LNCaP clone FGC (cell line): Measurements from ENCODE around the gene ICAM3.

Source experiments
- DNase-seq: peaks from one replicate; pipeline ENCODE4 v3.0.0-alpha.2; 2011; ENCODE audit warnings: low read depth
- H3K4me3 ChIP-seq: 2 replicates; pipeline ENCODE4 v1.5.1; 2011; ENCODE audit warnings: mild to moderate bottlenecking, low read depth, low read length, control low read depth
- TF ChIP-seq, protein P1 (sequence below): IDR thresholded peaks from 2 replicates; pipeline ENCODE4 v1.5.1; 2012; ENCODE audit warnings: mild to moderate bottlenecking; ENCODE audit not compliant: control insufficient read depth, insufficient read depth; ENCODE audit errors: extremely low read depth

ICAM3 gene

DNA sequence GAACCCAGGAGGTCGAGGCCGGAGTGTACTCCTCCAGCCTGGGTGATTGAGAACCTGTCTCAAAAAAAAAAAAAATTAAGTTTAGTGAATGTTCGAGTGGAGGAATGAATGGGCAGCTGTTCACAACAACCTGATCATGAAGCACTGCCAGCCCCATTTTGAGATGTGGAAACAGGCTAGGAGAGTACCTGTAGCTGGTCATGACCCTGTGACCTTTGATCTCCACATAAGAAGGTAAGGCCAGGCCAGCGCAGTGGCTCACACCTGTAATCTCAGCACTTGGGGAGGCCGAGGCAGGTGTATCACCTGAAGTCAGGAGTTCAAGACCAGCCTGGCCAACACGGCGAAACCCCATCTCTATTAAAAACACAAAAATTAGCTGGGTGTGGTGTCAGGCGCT is 13.7 kb downstream of the ICAM3 start:
- DNase-seq = no peak
- TF ChIP-seq, protein P1, sequence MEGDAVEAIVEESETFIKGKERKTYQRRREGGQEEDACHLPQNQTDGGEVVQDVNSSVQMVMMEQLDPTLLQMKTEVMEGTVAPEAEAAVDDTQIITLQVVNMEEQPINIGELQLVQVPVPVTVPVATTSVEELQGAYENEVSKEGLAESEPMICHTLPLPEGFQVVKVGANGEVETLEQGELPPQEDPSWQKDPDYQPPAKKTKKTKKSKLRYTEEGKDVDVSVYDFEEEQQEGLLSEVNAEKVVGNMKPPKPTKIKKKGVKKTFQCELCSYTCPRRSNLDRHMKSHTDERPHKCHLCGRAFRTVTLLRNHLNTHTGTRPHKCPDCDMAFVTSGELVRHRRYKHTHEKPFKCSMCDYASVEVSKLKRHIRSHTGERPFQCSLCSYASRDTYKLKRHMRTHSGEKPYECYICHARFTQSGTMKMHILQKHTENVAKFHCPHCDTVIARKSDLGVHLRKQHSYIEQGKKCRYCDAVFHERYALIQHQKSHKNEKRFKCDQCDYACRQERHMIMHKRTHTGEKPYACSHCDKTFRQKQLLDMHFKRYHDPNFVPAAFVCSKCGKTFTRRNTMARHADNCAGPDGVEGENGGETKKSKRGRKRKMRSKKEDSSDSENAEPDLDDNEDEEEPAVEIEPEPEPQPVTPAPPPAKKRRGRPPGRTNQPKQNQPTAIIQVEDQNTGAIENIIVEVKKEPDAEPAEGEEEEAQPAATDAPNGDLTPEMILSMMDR = no peak
- no peak overlapping the region for H3K4me3 ChIP-seq

DNA sequence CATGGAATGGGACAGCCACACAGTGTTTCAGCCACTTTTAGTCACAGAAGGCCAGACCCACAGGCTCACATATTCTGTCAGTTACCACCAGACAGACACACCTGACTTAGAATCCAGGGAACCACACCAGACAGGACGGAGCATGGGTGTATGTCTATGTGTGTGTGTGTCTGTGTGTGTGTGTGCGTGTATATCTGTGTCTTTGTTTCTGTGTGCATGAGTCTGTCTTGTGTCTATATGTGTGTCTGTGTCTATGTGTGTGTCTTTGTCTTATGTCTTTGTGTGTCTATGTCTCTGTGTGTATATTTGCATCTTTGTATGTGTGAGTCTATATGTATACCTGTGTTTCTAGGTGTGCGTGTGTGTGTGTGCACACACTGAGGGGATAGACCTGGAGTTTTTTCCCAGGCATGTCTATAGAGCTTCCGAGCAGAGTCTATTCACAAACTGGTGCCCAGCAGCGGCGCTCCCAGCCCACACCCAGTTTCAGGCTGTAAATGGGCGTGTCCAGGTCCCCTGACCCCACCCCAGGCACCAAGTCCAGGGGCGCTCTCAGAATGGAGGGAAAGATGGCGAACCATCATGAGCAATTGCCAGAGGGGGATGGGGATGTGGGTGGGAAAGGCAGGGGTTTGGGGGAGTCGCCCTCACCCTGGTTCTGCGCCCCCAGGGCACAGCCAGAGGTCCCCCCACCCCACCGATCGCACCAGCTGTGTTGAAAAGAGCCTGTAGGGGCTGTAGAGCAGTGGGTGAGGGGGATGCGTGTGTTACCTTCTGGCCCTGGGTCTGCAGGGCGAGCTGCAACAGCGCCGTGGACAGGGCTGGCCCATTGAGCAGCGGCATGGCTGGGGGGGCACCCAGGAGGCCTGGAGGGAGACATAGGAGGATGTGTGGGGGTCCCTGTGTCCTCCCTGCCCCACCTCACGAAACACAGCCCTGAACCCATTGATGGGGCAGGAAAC is 17.3 kb downstream of the ICAM3 start:
- TF ChIP-seq, protein P1 = no peak
- no peak for DNase-seq
- H3K4me3 ChIP-seq = no peak overlapping the region

DNA sequence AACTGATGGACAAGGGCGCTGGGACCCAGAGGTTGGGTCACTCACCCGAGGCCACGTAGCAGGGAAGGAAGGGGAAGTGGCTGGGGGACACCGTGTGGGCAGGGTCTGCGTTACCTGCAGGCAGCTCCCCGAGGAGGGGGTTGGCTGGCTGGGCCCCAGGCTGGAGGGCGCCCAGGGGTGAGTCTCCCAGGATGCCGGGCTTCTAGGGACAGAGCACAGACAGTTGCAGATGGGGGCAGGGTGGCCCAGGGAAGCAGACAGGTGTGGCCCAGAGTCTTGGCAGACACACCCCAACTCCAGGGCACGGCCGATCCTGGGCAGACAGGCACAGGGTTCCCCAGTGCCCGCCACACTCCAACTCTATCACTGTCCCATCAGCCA is 18.0 kb downstream of the ICAM3 start:
- TF ChIP-seq, protein P1 = no peak
- no peak overlapping the region for H3K4me3 ChIP-seq

DNA sequence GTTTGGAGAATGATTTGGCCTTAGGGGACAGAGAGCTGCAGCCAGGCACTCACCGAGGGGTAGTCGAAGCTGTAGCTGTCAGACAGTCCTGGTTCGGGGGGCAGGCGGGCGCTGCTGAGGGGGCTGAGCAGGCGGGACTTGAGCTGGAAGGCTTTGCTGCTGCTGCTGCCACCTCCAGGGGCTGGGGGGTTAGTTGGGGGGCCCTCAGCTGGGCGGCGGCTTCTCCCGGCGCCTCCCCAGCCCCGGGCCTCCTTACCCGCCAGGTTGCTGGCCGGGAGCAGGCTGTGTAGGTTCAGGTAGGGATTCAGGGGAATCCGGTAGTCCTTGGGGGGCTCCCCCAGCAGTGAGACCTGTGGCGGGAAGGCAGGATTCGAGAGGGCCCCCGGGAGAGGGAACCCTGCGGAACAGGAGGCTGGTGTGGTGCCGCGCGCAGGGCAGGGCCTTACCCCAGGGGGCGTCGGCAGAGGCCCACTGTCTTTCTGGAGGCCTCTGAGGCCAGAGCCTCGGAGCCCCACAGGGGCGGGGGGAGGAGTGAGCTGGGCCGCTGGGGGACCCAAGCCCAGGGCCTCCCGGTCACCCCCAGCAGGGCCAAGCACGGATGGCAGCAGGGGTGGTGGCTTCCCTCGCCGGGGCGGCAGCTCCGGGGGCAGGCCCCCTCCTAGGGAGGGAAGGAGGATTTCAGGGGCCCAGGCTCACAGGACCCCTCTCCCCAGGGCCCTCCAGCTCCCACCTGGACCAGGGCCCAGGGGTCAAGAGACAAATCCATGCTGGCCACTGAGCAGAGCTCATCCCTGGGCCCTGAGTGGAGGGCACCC is 18.6 kb downstream of the ICAM3 start:
- no peak overlapping the region for H3K4me3 ChIP-seq
- DNase-seq = no peak
- TF ChIP-seq, protein P1 = no peak

More for the DNA sequence above, 18.0 kb downstream of the ICAM3 start:
- DNase-seq = no peak

DNA sequence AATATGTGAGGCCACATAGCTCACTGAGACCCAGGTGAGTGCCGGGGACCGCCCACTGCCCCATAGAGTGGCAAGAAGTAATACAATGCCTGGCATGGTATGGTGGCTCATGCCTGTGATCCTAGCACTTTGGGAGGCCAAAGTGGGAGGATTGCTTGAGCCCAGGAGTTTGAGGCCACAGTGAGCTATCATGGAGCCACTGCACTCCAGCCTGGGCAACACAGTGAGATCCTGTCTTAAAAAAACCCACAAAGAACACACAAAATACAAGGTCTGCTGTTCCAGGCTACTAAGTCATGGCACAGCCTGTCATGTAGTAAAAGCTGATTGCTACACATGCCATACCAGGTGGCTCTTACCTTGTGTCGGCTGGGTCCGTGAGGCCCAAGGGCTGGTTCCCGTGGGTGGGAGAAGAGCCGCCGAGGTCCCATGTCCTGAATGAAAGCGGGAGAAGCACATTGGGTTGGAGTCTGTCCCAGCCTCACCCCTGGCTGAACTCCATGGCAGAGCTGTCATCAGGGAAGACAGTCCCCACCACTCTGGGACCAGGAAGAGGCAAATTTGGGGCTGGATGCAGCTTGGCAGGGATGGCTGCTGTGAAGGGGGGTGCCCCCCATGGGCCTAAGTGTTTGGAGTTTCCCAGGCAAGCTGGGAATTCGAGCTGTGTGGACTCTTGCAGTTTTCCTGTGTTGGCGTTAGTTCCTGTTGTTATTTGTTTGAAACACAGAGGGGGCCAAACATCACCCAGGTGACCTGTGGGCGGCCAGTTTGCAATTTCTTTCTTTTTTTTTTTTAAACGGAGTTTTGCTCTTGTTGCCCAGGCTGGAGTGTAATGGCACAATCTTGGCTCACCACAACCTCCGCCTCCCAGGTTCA is 20.4 kb downstream of the ICAM3 start:
- no peak for DNase-seq
- TF ChIP-seq, protein P1 = no peak
- H3K4me3 ChIP-seq = no peak overlapping the region

DNA sequence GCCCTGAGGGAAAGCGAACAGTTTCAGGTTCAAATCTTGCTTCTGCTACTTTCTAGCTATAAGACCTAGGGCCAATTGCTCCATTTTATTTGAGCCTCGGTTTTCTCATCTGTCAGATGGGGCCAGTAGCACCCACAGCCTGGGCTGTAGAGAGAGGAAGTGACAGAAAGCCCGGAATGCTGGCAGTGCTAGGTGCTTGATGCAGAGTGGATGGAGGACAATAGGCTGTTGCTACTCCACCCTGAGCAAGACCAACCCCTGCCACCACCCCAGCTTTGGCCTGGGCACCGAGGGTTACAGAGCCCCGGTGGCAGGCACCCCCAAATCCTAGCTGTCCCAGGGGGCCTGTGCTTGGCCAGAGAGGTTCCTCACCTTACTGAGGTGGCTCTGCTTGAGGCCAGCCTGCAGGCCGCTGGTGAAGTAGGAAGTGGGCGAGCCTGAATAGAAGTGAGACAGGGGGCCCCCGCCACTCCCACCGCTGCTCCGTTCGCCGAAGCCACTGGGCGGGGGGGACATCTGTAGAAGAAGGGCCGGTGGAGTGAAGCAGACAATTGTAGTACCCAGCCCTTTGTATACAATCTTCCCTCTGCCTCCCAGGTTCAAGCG is 21.5 kb downstream of the ICAM3 start:
- DNase-seq = no peak
- H3K4me3 ChIP-seq = no peak overlapping the region
- TF ChIP-seq, protein P1 = no peak
